CD14-positive monocyte (primary cell): ENCODE results near the gene PER3. TPM values are rescaled to one million over a fixed set of nuclear protein-coding genes. Genes with fewer than 3 reads are reported as not detected.

Experiments used
- DNase-seq, 3 donors: peaks; one replicate each; pipeline ENCODE4 v3.0.0-alpha.2; 2011 to 2022
- H2AFZ ChIP-seq: 2 replicates; pipeline ENCODE4 v1.6.0; 2012; ENCODE audit warnings: mild to moderate bottlenecking, low read depth, low read length, inconsistent platforms; ENCODE audit not compliant: insufficient read depth, poor library complexity, severe bottlenecking
- H3K27ac ChIP-seq, 2 donors: 1 replicate in 1 of 2; 2 replicates in 1 of 2; pipeline ENCODE4 v1.5.1; 2012 to 2013; ENCODE audit warnings: low read length in 2 of 2, control low read depth in 1 of 2, inconsistent platforms in 1 of 2, low read depth in 1 of 2, mild to moderate bottlenecking in 1 of 2
- H3K27me3 ChIP-seq, 2 donors: one replicate each; pipeline versions ENCODE4 v1.6.0 to v1.6.1; 2011 to 2013; ENCODE audit warnings: low read length in 2 of 2; ENCODE audit not compliant: control insufficient read depth in 2 of 2, insufficient read depth in 2 of 2
- H3K36me3 ChIP-seq, 2 donors: replicated peaks in 1 of 2; 1 replicate in 1 of 2; 2 replicates in 1 of 2; pipeline versions ENCODE4 v1.5.1 to v1.6.1; 2012 to 2013; ENCODE audit warnings: low read length in 2 of 2, control low read depth in 1 of 2, inconsistent platforms in 1 of 2, mild to moderate bottlenecking in 1 of 2; ENCODE audit not compliant: insufficient read depth in 2 of 2, control insufficient read depth in 1 of 2
- H3K4me1 ChIP-seq, 2 donors: 1 replicate in 1 of 2; 2 replicates in 1 of 2; pipeline versions ENCODE4 v1.5.1 to v1.6.1; 2012 to 2013; ENCODE audit warnings: low read length in 2 of 2, control low read depth in 1 of 2, inconsistent platforms in 1 of 2, mild to moderate bottlenecking in 1 of 2, moderate library complexity in 1 of 2; ENCODE audit not compliant: insufficient read depth in 2 of 2, control insufficient read depth in 1 of 2
- H3K4me2 ChIP-seq: replicated peaks from 2 replicates; pipeline ENCODE3; 2012; ENCODE audit warnings: low read length, moderate library complexity, mild to moderate bottlenecking; ENCODE audit not compliant: poor library complexity, severe bottlenecking; ENCODE audit errors: extremely low read depth
- H3K4me3 ChIP-seq, 3 experiments: fragments of 200-600 bp in 1 of 3; sonication (generic) in 1 of 3; replicated peaks in 1 of 3; 1 replicate in 2 of 3; 2 replicates in 1 of 3; pipeline ENCODE4 v1.5.1; 2011 to 2013; ENCODE audit warnings: low read length in 3 of 3, mild to moderate bottlenecking in 3 of 3, control low read depth in 2 of 3, low read depth in 2 of 3, inconsistent platforms in 1 of 3, moderate library complexity in 1 of 3
- H3K79me2 ChIP-seq: 2 replicates; pipeline ENCODE4 v1.6.0; 2012; ENCODE audit warnings: mild to moderate bottlenecking, control low read depth, inconsistent platforms, low read length, moderate library complexity; ENCODE audit not compliant: insufficient read depth
- H3K9ac ChIP-seq: 2 replicates; pipeline ENCODE4 v1.6.0; 2017; ENCODE audit warnings: low read length, mild to moderate bottlenecking; ENCODE audit not compliant: insufficient read depth, poor library complexity, severe bottlenecking
- H3K9me3 ChIP-seq, 2 donors: replicated peaks in 1 of 2; 1 replicate in 1 of 2; 2 replicates in 1 of 2; pipeline versions ENCODE4 v1.5.1 to v1.6.1; 2012 to 2013; ENCODE audit warnings: low read length in 2 of 2, control low read depth in 1 of 2; ENCODE audit not compliant: control insufficient read depth in 1 of 2, insufficient read depth in 1 of 2
- H4K20me1 ChIP-seq: 2 replicates; pipeline ENCODE4 v1.6.0; 2012; ENCODE audit warnings: mild to moderate bottlenecking, low read length, control low read depth, moderate library complexity; ENCODE audit not compliant: insufficient read depth
- H3K27ac Mint-ChIP-seq, 7 donors: one replicate each; pipeline ENCODE4 v1.8.0; 2020; ENCODE audit warnings: mild to moderate bottlenecking in 7 of 7, mixed read lengths in 7 of 7, moderate library complexity in 6 of 7, inconsistent platforms in 2 of 7
- H3K27me3 Mint-ChIP-seq, 3 donors: one replicate each; pipeline ENCODE4 v1.8.0; 2021 to 2022; ENCODE audit warnings: low read depth in 3 of 3, mild to moderate bottlenecking in 3 of 3, mixed read lengths in 3 of 3, moderate library complexity in 3 of 3, inconsistent platforms in 1 of 3
- H3K36me3 Mint-ChIP-seq, 2 donors: one replicate each; pipeline ENCODE4 v1.8.0; 2020; ENCODE audit warnings: mixed read lengths in 2 of 2, inconsistent platforms in 1 of 2, mild to moderate bottlenecking in 1 of 2
- H3K4me1 Mint-ChIP-seq: one replicate; pipeline ENCODE4 v1.8.0; 2020; ENCODE audit warnings: mild to moderate bottlenecking, mixed read lengths
- H3K4me3 Mint-ChIP-seq, 2 donors: one replicate each; pipeline ENCODE4 v1.8.0; 2020; ENCODE audit warnings: mild to moderate bottlenecking in 2 of 2, mixed read lengths in 2 of 2, moderate library complexity in 1 of 2
- H3K9me3 Mint-ChIP-seq, 7 donors: one replicate each; pipeline ENCODE4 v1.8.0; 2020 to 2022; ENCODE audit warnings: mixed read lengths in 7 of 7, mild to moderate bottlenecking in 6 of 7, moderate library complexity in 6 of 7, inconsistent platforms in 2 of 7
- WGBS: methylation state at CpG from one replicate; pipeline ENCODE4 v1.1.5; 2013; ENCODE audit warnings: missing lambda C conversion rate; ENCODE audit not compliant: insufficient coverage; 5-methylcytosine and 5-hydroxymethylcytosine counted together
- intact Hi-C, 2 donors: fragments of 100-400 bp; cut with micrococcal nuclease; formaldehyde crosslinking; loops; one replicate each; pipeline versions ENCODE4 v1.15.0 to v1.15.1; 2023
- polyA plus RNA-seq, 3 donors: library from polyadenylated mRNA; depleted of rRNA in 1 of 3; unstranded in 2 of 3; stranded (reverse) in 1 of 3; fragments of 300-500 nt in 2 of 3; fragments of >200 nt in 1 of 3; fragmentation: Illumina TruSeq in 2 of 3; gene quantifications; 1 replicate in 2 of 3; 2 replicates in 1 of 3; pipeline ENCODE4 v1.2.3, GENCODE V29; 2012 to 2021
- TF ChIP-seq, protein P1 (sequence below): fragments of 200-600 bp; IDR thresholded peaks from one replicate; pipeline ENCODE4 v1.8.0; 2022; ENCODE audit warnings: antibody characterized with exemption, mild to moderate bottlenecking

The PER3 gene
- polyA plus RNA-seq, 3 donors = 0.46 to 2.3 (median 2.0) TPM

DNA sequence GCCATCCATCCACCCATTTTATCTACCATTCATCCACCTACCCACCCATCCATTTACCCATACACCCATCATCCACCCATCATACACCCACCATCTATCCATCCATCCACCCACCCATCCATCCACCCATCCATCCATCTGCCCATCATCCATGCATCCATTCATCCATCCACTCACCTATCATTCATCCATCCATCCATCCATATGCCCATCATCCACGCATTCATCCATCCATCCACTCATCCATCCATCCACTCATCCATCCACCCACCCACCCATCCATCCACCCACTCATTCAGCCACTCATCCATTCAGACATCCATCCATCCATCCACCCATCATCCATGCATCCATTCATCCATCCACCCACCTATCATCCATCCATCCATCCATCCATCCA lies 100.7 kb downstream of the PER3 start:
- Histone ChIP-seq H3K36me3 (no peaks in the 10 kb centered on the region), H3K9ac (no peak overlapping the region), H3K4me3 (no peak overlapping the region), H3K79me2 (no peaks in the 10 kb centered on the region), H3K9me3 (peaks cover 0 to 4% of the 10 kb centered on the region in 2 donors), H3K4me1 (peaks cover 12% of the 10 kb centered on the region in 2 donors), H4K20me1 (no peaks in the 10 kb centered on the region), H3K4me2 (no peak overlapping the region), H2AFZ (no peak overlapping the region), H3K27ac (no peak overlapping the region), H3K27me3 (peaks cover 0 to 5% of the 10 kb centered on the region in 2 donors)
- Mint-ChIP-seq H3K36me3 (no peaks in the 10 kb centered on the region), H3K4me3 (no peak overlapping the region), H3K9me3 (peaks cover 0 to 8% (median 4%) of the 10 kb centered on the region in 7 donors), H3K4me1 (peaks cover 16% of the 10 kb centered on the region), H3K27ac (peak overlapping the region in 1 of 7 donors; percentile 13), H3K27me3 (peaks cover 2 to 11% (median 7%) of the 10 kb centered on the region in 3 donors)
- DNase-seq = no peak
- intact Hi-C loops = no loop called here
- 91% methylated on average over 1 of the region's 1 CpG for WGBS
- TF ChIP-seq, protein P1, sequence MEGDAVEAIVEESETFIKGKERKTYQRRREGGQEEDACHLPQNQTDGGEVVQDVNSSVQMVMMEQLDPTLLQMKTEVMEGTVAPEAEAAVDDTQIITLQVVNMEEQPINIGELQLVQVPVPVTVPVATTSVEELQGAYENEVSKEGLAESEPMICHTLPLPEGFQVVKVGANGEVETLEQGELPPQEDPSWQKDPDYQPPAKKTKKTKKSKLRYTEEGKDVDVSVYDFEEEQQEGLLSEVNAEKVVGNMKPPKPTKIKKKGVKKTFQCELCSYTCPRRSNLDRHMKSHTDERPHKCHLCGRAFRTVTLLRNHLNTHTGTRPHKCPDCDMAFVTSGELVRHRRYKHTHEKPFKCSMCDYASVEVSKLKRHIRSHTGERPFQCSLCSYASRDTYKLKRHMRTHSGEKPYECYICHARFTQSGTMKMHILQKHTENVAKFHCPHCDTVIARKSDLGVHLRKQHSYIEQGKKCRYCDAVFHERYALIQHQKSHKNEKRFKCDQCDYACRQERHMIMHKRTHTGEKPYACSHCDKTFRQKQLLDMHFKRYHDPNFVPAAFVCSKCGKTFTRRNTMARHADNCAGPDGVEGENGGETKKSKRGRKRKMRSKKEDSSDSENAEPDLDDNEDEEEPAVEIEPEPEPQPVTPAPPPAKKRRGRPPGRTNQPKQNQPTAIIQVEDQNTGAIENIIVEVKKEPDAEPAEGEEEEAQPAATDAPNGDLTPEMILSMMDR = no peak

DNA sequence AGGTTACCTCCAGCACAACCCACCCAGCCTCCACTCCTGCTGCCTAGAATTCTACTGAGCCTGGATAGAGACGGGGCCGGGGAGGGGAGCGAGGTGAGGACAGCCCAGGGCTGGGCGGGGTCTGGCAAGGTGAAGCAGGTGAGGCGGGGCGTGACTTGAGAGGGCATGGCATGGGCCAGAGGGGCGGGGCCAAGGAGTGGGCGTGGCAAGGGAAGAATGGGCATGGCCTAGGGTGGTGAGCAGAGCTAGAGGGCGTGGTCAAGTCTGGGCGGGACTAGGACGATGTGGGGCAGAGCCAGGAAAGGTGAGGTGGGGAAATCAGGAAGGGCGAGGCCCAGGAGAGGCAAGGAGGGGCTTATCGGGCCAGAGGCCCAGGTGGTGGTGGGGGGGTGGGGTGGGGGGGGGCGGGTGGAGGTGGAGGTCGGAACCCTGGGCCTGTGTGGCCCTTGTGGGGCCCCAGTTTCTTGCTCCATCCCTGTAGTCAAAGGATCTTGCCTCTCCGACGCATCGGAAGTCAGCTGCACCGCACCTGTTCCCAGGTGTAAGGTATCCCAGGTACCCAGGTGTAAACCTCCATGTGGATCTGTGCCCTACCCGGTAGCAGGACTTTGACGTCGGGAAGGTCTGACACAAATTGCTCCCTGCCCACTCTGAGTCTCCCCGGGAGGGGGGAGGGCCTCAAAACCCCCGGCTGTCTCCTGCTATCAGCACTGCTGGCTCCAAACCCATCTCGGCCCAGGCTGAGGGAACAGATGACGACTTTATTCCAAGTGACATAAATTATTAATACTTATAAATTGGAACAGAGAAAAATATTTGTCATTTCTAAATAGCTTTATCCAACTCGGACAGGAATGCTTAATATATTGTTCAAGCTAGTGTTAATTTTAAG lies 101.7 kb downstream of the PER3 start:
- Histone ChIP-seq H3K9ac (no peak overlapping the region), H3K4me1 (peaks cover 12% of the 10 kb centered on the region in 2 donors), H3K4me2 (no peak overlapping the region), H4K20me1 (no peaks in the 10 kb centered on the region), H3K36me3 (no peaks in the 10 kb centered on the region), H3K27me3 (peaks cover 0 to 5% of the 10 kb centered on the region in 2 donors), H2AFZ (no peak overlapping the region), H3K27ac (no peak overlapping the region), H3K4me3 (no peak overlapping the region), H3K9me3 (peaks cover 0 to 4% of the 10 kb centered on the region in 2 donors), H3K79me2 (no peaks in the 10 kb centered on the region)
- TF ChIP-seq, protein P1 = no peak
- Mint-ChIP-seq H3K4me3 (no peak overlapping the region), H3K27ac (peak overlapping the region in 1 of 7 donors; percentile 30), H3K9me3 (peaks cover under 1 to 8% (median 4%) of the 10 kb centered on the region in 7 donors), H3K36me3 (no peaks in the 10 kb centered on the region), H3K27me3 (peaks cover 6 to 14% (median 7%) of the 10 kb centered on the region in 3 donors), H3K4me1 (peaks cover 16% of the 10 kb centered on the region)
- WGBS = 41% methylated on average over 16 of the region's 27 CpGs
- no peak for DNase-seq
- intact Hi-C loops = no loop called here
